Caco-2 (cell line): ENCODE data around the gene RSBN1. TPM values are rescaled to one million over a fixed set of nuclear protein-coding genes. Genes with fewer than 3 reads are reported as not detected.

Experiments used
- BruUV-seq: library from RNA; stranded (reverse); fragments of 400-500 nt; replicated peaks from 2 replicates; lab custom pipeline; 2021; lab: Mats Ljungman, UMichigan
- CTCF ChIA-PET: fragments of 300-600 bp; sonication (Branson Sonifier 250); formaldehyde crosslinking; loops from one replicate; lab custom pipeline; 2022; ENCODE audit warnings: antibody characterized with exemption; lab: Charles Lee
- POLR2A ChIA-PET: fragments of 300-600 bp; sonication (Branson Sonifier 250); formaldehyde crosslinking; loops from one replicate; lab custom pipeline; 2022; ENCODE audit warnings: antibody characterized with exemption; lab: Charles Lee
- DNase-seq, 2 experiments: peaks; one replicate each; pipeline versions ENCODE4 v3.0.0 to v3.0.0-alpha.2; 2020 to 2022
- H3K27me3 ChIP-seq: replicated peaks from 2 replicates; pipeline ENCODE4 v1.6.0; 2011; ENCODE audit warnings: low read length; ENCODE audit not compliant: control insufficient read depth, insufficient read depth
- H3K36me3 ChIP-seq: 2 replicates; pipeline ENCODE4 v1.5.1; 2011; ENCODE audit warnings: low read length; ENCODE audit not compliant: control insufficient read depth, insufficient read depth
- H3K4me1 ChIP-seq: fragments of 250-450 bp; sonication (Bioruptor Pico); 2 replicates; pipeline ENCODE4 v1.5.1; 2020; ENCODE audit warnings: mild to moderate bottlenecking
- H3K4me3 ChIP-seq: 2 replicates; pipeline ENCODE4 v1.5.1; 2011; ENCODE audit warnings: low read depth, mild to moderate bottlenecking, control low read depth, low read length
- H3K9me3 ChIP-seq: fragments of 250-450 bp; sonication (Bioruptor Pico); 2 replicates; pipeline ENCODE4 v1.5.1; 2020; ENCODE audit warnings: mild to moderate bottlenecking, moderate library complexity
- H3K27ac Mint-ChIP-seq: one replicate; pipeline ENCODE4 v1.8.0; 2022; ENCODE audit warnings: mixed read lengths; ENCODE audit not compliant: unreplicated experiment
- H3K27me3 Mint-ChIP-seq: one replicate; pipeline ENCODE4 v1.8.0; 2022; ENCODE audit warnings: mixed read lengths; ENCODE audit not compliant: insufficient read depth, unreplicated experiment
- H3K36me3 Mint-ChIP-seq: one replicate; pipeline ENCODE4 v1.8.0; 2022; ENCODE audit warnings: mild to moderate bottlenecking, mixed read lengths; ENCODE audit not compliant: insufficient read depth, unreplicated experiment
- H3K4me1 Mint-ChIP-seq: one replicate; pipeline ENCODE4 v1.8.0; 2022; ENCODE audit warnings: low read depth, mixed read lengths; ENCODE audit not compliant: unreplicated experiment
- H3K4me3 Mint-ChIP-seq: one replicate; pipeline ENCODE4 v1.8.0; 2022; ENCODE audit warnings: mild to moderate bottlenecking, moderate library complexity, mixed read lengths; ENCODE audit not compliant: unreplicated experiment
- H3K9me3 Mint-ChIP-seq: one replicate; pipeline ENCODE4 v1.8.0; 2022; ENCODE audit warnings: mixed read lengths; ENCODE audit not compliant: unreplicated experiment
- intact Hi-C: fragments of 100-400 bp; cut with micrococcal nuclease; formaldehyde crosslinking; loops from one replicate; pipeline ENCODE4 v1.10.0; 2022; ENCODE audit not compliant: unreplicated experiment
- total RNA-seq: library from RNA; stranded (reverse); gene quantifications from 2 replicates; pipeline ENCODE4 v1.2.3, GENCODE V29; 2022
- TF ChIP-seq, protein P1 (sequence below), 2 experiments: fragments of 200-600 bp in 1 of 2; IDR thresholded peaks; 1 replicate in 1 of 2; 2 replicates in 1 of 2; pipeline versions ENCODE4 v1.5.1 to v1.8.0; 2011 to 2022; ENCODE audit warnings: antibody characterized with exemption in 1 of 2, control low read depth in 1 of 2, inconsistent platforms in 1 of 2, low read depth in 1 of 2, low read length in 1 of 2, mild to moderate bottlenecking in 1 of 2, moderate library complexity in 1 of 2; ENCODE audit not compliant: insufficient read depth in 1 of 2, severe bottlenecking in 1 of 2, unreplicated experiment in 1 of 2

Gene RSBN1
- total RNA-seq, 1 experiment from 2014 or later, result 7.3 TPM

DNA sequence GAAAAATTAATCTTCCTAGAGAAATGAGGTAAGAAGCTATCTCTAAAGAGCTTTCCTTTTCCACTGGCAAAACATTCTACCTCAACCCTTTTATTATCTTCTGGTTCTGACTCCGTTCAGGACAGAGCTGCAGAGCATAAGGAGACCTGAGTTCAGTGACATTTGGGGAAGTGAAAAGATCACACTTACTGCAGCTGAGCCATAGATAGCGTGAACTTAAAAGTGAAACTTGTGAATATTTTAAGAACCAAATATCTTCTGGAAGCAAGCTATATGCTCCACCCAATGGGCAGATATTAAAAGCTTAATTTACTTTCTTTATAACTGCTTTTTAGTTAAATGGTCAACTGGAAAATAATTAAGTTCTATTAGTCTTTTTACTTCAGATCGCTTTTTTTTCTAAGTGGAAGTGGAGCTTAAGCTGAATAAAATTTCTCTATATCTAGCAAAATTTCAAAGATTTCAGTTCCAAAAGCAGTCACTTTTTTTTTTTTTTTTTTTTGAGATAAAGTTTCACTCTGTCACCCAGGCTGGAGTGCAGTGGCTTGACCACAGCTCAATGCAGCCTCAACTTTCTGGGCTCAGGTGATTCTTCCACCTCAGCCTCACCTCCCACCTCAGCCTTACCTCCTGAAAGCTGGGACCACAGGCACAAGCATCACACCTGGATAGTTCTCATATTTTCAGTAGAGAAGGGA, 47.4 kb upstream of the RSBN1 start:
- no peaks in the 10 kb centered on the region for H3K27me3 Mint-ChIP-seq
- DNase-seq, result no peak
- intact Hi-C loops, result loop anchor here (5.0 kb wide), 1 partner anchor 633 kb away; no protein-coding TSS in a partner anchor
- no peaks in the 10 kb centered on the region for H3K36me3 Mint-ChIP-seq
- no peak overlapping the region for H3K27ac Mint-ChIP-seq
- no peak overlapping the region for H3K4me3 ChIP-seq
- CTCF ChIA-PET, result no interaction called here
- no peaks in the 10 kb centered on the region for H3K9me3 ChIP-seq
- POLR2A ChIA-PET, result interaction anchor here (0.6 kb wide), 1 partner anchor 79 kb away, joined by 4 read pairs; no protein-coding TSS in a partner anchor
- H3K9me3 Mint-ChIP-seq, result no peaks in the 10 kb centered on the region
- no peaks in the 10 kb centered on the region for H3K27me3 ChIP-seq
- H3K4me1 Mint-ChIP-seq, result no peaks in the 10 kb centered on the region
- no peaks in the 10 kb centered on the region for H3K36me3 ChIP-seq
- TF ChIP-seq, protein P1, sequence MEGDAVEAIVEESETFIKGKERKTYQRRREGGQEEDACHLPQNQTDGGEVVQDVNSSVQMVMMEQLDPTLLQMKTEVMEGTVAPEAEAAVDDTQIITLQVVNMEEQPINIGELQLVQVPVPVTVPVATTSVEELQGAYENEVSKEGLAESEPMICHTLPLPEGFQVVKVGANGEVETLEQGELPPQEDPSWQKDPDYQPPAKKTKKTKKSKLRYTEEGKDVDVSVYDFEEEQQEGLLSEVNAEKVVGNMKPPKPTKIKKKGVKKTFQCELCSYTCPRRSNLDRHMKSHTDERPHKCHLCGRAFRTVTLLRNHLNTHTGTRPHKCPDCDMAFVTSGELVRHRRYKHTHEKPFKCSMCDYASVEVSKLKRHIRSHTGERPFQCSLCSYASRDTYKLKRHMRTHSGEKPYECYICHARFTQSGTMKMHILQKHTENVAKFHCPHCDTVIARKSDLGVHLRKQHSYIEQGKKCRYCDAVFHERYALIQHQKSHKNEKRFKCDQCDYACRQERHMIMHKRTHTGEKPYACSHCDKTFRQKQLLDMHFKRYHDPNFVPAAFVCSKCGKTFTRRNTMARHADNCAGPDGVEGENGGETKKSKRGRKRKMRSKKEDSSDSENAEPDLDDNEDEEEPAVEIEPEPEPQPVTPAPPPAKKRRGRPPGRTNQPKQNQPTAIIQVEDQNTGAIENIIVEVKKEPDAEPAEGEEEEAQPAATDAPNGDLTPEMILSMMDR (IDR thresholded peaks at IDR 0.05; ENCODE audit: insufficient read depth in 1 of 2, low read depth in 1 of 2, low read length in 1 of 2, severe bottlenecking in 1 of 2, unreplicated experiment in 1 of 2), result no peak
- BruUV-seq, result no TSS peak
- no peak overlapping the region for H3K4me3 Mint-ChIP-seq
- no peaks in the 10 kb centered on the region for H3K4me1 ChIP-seq

DNA sequence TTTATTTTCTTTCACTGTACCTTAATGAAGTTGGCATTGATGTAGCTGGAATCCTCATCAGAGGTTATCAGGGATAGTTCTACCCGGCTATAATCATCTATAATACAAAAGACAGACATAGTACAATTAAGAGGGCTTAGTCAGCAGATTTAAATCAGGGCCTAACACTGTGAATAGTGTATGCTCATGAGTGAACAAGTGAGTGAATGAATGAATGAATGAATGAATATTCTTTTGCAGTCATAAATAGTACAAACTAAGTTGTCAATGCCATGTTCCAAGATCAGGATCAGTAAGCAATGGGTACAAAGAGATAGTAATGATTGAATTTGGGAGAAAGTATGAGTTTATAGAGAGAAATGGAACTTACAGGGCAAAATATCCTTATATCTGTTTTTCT, 46.7 kb upstream of the RSBN1 start:
- ChIA-PET POLR2A (no interaction called here), CTCF (no interaction called here)
- Mint-ChIP-seq H3K36me3 (no peaks in the 10 kb centered on the region), H3K4me3 (no peak overlapping the region), H3K27ac (no peak overlapping the region), H3K4me1 (no peaks in the 10 kb centered on the region), H3K9me3 (no peaks in the 10 kb centered on the region), H3K27me3 (no peaks in the 10 kb centered on the region)
- intact Hi-C loops, result loop anchor here (5.0 kb wide), 1 partner anchor 633 kb away; no protein-coding TSS in a partner anchor
- BruUV-seq, result no TSS peak
- no peaks in the 10 kb centered on the region for H3K27me3 ChIP-seq
- no peaks in the 10 kb centered on the region for H3K9me3 ChIP-seq
- TF ChIP-seq, protein P1 (IDR thresholded peaks at IDR 0.05; ENCODE audit: insufficient read depth in 1 of 2, low read depth in 1 of 2, low read length in 1 of 2, severe bottlenecking in 1 of 2, unreplicated experiment in 1 of 2), result no peak
- H3K36me3 ChIP-seq, result no peaks in the 10 kb centered on the region
- DNase-seq, result no peak
- no peak overlapping the region for H3K4me3 ChIP-seq
- H3K4me1 ChIP-seq, result no peaks in the 10 kb centered on the region

DNA sequence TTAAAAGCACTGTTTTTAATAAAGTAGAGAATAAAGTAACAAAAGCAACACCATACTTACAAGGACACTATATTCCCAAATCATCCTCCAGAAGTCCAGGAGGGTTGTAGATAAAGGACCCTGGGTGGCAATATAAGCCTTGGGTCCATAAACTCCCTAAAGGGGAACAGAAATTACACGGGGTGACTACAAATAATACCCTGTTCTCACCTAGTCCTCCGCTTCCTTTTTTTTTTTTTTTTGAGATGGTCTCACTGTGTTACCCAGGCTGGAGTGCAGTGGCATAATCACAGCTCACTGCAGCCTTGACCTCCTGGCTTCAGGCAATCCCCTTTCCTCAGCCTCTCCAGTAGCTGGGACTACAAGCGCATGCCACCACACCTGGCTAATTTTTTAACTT, 46.1 kb upstream of the RSBN1 start:
- Mint-ChIP-seq H3K4me1 (no peaks in the 10 kb centered on the region), H3K4me3 (no peak overlapping the region), H3K27me3 (no peaks in the 10 kb centered on the region), H3K27ac (no peak overlapping the region), H3K36me3 (no peaks in the 10 kb centered on the region), H3K9me3 (no peaks in the 10 kb centered on the region)
- POLR2A ChIA-PET, result no interaction called here
- Histone ChIP-seq H3K4me3 (no peak overlapping the region), H3K9me3 (no peaks in the 10 kb centered on the region), H3K4me1 (no peaks in the 10 kb centered on the region), H3K27me3 (no peaks in the 10 kb centered on the region), H3K36me3 (no peaks in the 10 kb centered on the region)
- BruUV-seq, result no TSS peak
- TF ChIP-seq, protein P1 (IDR thresholded peaks at IDR 0.05; ENCODE audit: insufficient read depth in 1 of 2, low read depth in 1 of 2, low read length in 1 of 2, severe bottlenecking in 1 of 2, unreplicated experiment in 1 of 2), result no peak
- DNase-seq, result no peak
- intact Hi-C loops, result loop anchor here (5.0 kb wide), 1 partner anchor 634 kb away; no protein-coding TSS in a partner anchor
- CTCF ChIA-PET, result no interaction called here
